Measurements from ENCODE around the gene FBLIM1.

GRCh38 chr1:15835741-15836510 is 77.3 kb downstream of the FBLIM1 start:
- peak; percentile 86 to 98 (median 97) for TF ChIP-seq POLR2A (IDR thresholded peaks at IDR 0.05)
- TF ChIP-seq, protein P1, sequence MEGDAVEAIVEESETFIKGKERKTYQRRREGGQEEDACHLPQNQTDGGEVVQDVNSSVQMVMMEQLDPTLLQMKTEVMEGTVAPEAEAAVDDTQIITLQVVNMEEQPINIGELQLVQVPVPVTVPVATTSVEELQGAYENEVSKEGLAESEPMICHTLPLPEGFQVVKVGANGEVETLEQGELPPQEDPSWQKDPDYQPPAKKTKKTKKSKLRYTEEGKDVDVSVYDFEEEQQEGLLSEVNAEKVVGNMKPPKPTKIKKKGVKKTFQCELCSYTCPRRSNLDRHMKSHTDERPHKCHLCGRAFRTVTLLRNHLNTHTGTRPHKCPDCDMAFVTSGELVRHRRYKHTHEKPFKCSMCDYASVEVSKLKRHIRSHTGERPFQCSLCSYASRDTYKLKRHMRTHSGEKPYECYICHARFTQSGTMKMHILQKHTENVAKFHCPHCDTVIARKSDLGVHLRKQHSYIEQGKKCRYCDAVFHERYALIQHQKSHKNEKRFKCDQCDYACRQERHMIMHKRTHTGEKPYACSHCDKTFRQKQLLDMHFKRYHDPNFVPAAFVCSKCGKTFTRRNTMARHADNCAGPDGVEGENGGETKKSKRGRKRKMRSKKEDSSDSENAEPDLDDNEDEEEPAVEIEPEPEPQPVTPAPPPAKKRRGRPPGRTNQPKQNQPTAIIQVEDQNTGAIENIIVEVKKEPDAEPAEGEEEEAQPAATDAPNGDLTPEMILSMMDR (IDR thresholded peaks at IDR 0.05), result peak in 1 of 7 experiments; percentile 12
